ENCODE results near the gene DIP2B. TPM values are rescaled to one million over a fixed set of nuclear protein-coding genes. Genes with fewer than 3 reads are reported as not detected.

Gene DIP2B
- polyA plus RNA-seq, 3 donors, result 3.5 to 12.3 (median 6.5) TPM

GRCh38 chr12:50662116-50662510, 157.3 kb downstream of the DIP2B start:
- Histone ChIP-seq H3K4me2 (replicated peaks; ENCODE audit: extremely low read depth, low read length, poor library complexity, severe bottlenecking) (no peak overlapping the region), H3K36me3 (replicated peaks in 1 of 2; ENCODE audit: control insufficient read depth in 1 of 2, insufficient read depth in 2 of 2, low read length in 2 of 2) (peaks cover 23 to 48% of the 10 kb centered on the region in 2 donors), H2AFZ (ENCODE audit: insufficient read depth, low read depth, low read length, poor library complexity, severe bottlenecking) (no peak overlapping the region), H3K27me3 (ENCODE audit: control insufficient read depth in 2 of 2, insufficient read depth in 2 of 2, low read length in 2 of 2) (no peaks in the 10 kb centered on the region), H3K9ac (ENCODE audit: insufficient read depth, low read length, poor library complexity, severe bottlenecking) (no peak overlapping the region), H3K9me3 (replicated peaks in 1 of 2; ENCODE audit: control insufficient read depth in 1 of 2, insufficient read depth in 1 of 2, low read length in 2 of 2) (no peaks in the 10 kb centered on the region), H3K27ac (ENCODE audit: low read depth in 1 of 2, low read length in 2 of 2) (no peak overlapping the region), H3K4me1 (ENCODE audit: control insufficient read depth in 1 of 2, insufficient read depth in 2 of 2, low read length in 2 of 2) (no peaks in the 10 kb centered on the region), H4K20me1 (ENCODE audit: insufficient read depth, low read length) (peaks cover 43% of the 10 kb centered on the region), H3K79me2 (ENCODE audit: insufficient read depth, low read length) (peaks cover 6% of the 10 kb centered on the region), H3K4me3 (replicated peaks in 1 of 3; ENCODE audit: low read depth in 2 of 3, low read length in 3 of 3) (no peak overlapping the region)
- peaks cover 1% of the 10 kb centered on the region for H3K4me1 Mint-ChIP-seq
- H3K36me3 Mint-ChIP-seq, result peaks cover 29 to 47% of the 10 kb centered on the region in 2 donors
- H3K27ac Mint-ChIP-seq, result no peak overlapping the region
- TF ChIP-seq CTCF (IDR thresholded peaks at IDR 0.05), result no peak
- no peaks in the 10 kb centered on the region for H3K9me3 Mint-ChIP-seq
- H3K27me3 Mint-ChIP-seq (ENCODE audit: low read depth in 3 of 3), result peaks cover 0 to 3% (median 0%) of the 10 kb centered on the region in 3 donors
- intact Hi-C loops (cut with micrococcal nuclease), result no loop called here
- no peak for DNase-seq
- H3K4me3 Mint-ChIP-seq, result no peak overlapping the region
- WGBS (ENCODE audit: insufficient coverage), result no CpG with 5 or more reads among the region's 1 CpG

GRCh38 chr12:50665170-50665569, 160.4 kb downstream of the DIP2B start:
- intact Hi-C loops (cut with micrococcal nuclease), result no loop called here
- H3K36me3 Mint-ChIP-seq, result peaks cover 23 to 46% of the 10 kb centered on the region in 2 donors
- Histone ChIP-seq H3K27ac (ENCODE audit: low read depth in 1 of 2, low read length in 2 of 2) (no peak overlapping the region), H4K20me1 (ENCODE audit: insufficient read depth, low read length) (peaks cover 68% of the 10 kb centered on the region), H3K4me3 (replicated peaks in 1 of 3; ENCODE audit: low read depth in 2 of 3, low read length in 3 of 3) (no peak overlapping the region), H3K36me3 (replicated peaks in 1 of 2; ENCODE audit: control insufficient read depth in 1 of 2, insufficient read depth in 2 of 2, low read length in 2 of 2) (peaks cover 23 to 55% of the 10 kb centered on the region in 2 donors), H3K9ac (ENCODE audit: insufficient read depth, low read length, poor library complexity, severe bottlenecking) (no peak overlapping the region), H2AFZ (ENCODE audit: insufficient read depth, low read depth, low read length, poor library complexity, severe bottlenecking) (no peak overlapping the region), H3K27me3 (ENCODE audit: control insufficient read depth in 2 of 2, insufficient read depth in 2 of 2, low read length in 2 of 2) (no peaks in the 10 kb centered on the region), H3K9me3 (replicated peaks in 1 of 2; ENCODE audit: control insufficient read depth in 1 of 2, insufficient read depth in 1 of 2, low read length in 2 of 2) (no peaks in the 10 kb centered on the region), H3K4me2 (replicated peaks; ENCODE audit: extremely low read depth, low read length, poor library complexity, severe bottlenecking) (no peak overlapping the region), H3K4me1 (ENCODE audit: control insufficient read depth in 1 of 2, insufficient read depth in 2 of 2, low read length in 2 of 2) (no peaks in the 10 kb centered on the region), H3K79me2 (ENCODE audit: insufficient read depth, low read length) (peaks cover 3% of the 10 kb centered on the region)
- H3K9me3 Mint-ChIP-seq, result no peaks in the 10 kb centered on the region
- no peak overlapping the region for H3K27ac Mint-ChIP-seq
- H3K27me3 Mint-ChIP-seq (ENCODE audit: low read depth in 3 of 3), result peaks cover 0 to 3% (median 0%) of the 10 kb centered on the region in 3 donors
- H3K4me1 Mint-ChIP-seq, result peaks cover 1% of the 10 kb centered on the region
- TF ChIP-seq CTCF (IDR thresholded peaks at IDR 0.05), result no peak
- DNase-seq, result no peak
- no peak overlapping the region for H3K4me3 Mint-ChIP-seq
- no CpG with 5 or more reads among the region's 5 CpGs for WGBS (ENCODE audit: insufficient coverage)

Data from CD14-positive monocyte (primary cell).